Measurements from ENCODE around the gene THBS4. TPM values are rescaled to one million over a fixed set of nuclear protein-coding genes. Genes with fewer than 3 reads are reported as not detected.

Gene THBS4
- total RNA-seq, 1 donor from 2014 or later = 8.8 TPM

DNA sequence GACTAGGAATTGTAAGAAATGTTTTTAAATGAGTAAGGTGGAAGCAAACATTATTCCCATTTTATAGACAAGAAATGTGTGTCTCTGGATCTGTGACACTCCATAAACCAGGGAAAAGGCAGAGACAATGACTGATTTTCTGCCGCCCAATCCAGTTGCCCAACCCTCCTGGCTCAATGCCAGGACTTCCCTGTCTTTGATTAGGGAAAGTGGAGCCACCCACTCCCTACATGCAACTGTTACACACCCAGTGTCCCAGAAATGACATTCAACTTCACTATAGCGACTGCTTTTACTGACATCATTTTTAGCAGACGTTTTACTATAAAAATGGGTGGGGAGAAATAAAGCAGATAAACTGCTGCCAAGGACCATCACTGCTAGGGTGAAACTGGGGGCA, 79.7 kb downstream of the THBS4 start:
- H3K36me3 Mint-ChIP-seq = peaks cover 9% of the 10 kb centered on the region
- no peak overlapping the region for H3K27ac Mint-ChIP-seq
- H3K9me3 Mint-ChIP-seq = peaks cover 4% of the 10 kb centered on the region
- TF ChIP-seq, protein P1, sequence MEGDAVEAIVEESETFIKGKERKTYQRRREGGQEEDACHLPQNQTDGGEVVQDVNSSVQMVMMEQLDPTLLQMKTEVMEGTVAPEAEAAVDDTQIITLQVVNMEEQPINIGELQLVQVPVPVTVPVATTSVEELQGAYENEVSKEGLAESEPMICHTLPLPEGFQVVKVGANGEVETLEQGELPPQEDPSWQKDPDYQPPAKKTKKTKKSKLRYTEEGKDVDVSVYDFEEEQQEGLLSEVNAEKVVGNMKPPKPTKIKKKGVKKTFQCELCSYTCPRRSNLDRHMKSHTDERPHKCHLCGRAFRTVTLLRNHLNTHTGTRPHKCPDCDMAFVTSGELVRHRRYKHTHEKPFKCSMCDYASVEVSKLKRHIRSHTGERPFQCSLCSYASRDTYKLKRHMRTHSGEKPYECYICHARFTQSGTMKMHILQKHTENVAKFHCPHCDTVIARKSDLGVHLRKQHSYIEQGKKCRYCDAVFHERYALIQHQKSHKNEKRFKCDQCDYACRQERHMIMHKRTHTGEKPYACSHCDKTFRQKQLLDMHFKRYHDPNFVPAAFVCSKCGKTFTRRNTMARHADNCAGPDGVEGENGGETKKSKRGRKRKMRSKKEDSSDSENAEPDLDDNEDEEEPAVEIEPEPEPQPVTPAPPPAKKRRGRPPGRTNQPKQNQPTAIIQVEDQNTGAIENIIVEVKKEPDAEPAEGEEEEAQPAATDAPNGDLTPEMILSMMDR (conservative IDR thresholded peaks at IDR 0.05) = no peak
- H3K27me3 Mint-ChIP-seq = no peaks in the 10 kb centered on the region
- H3K4me3 Mint-ChIP-seq = no peak overlapping the region
- DNase-seq (ENCODE audit: extremely low spot score, unreplicated experiment) = no peak
- H3K4me1 Mint-ChIP-seq (ENCODE audit: unreplicated experiment) = peaks cover 31% of the 10 kb centered on the region

DNA sequence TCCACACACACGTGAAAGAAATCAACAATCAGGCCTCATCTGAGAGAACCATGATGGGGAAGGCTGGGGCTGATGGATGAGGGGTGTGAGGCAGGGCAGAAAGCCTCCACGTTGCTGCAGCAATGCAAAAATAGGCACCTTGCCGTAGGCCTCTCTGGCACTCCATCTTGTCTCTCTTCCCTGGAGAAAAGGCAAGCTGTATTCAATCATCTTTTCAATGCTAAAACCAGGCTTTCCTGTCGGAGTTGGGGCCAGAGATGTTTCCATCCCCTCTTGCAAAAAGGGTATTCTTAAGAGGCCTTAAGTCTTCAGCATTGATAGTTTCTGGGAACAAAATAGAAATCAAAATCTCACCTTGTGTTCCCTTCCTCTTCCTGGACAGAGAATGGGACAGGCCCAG, 80.9 kb downstream of the THBS4 start:
- TF ChIP-seq, protein P1 (conservative IDR thresholded peaks at IDR 0.05) = no peak
- Mint-ChIP-seq H3K36me3 (peaks cover 9% of the 10 kb centered on the region), H3K4me3 (no peak overlapping the region), H3K27ac (no peak overlapping the region), H3K4me1 (ENCODE audit: unreplicated experiment) (peaks cover 20% of the 10 kb centered on the region), H3K9me3 (peaks cover 4% of the 10 kb centered on the region), H3K27me3 (no peaks in the 10 kb centered on the region)
- no peak for DNase-seq (ENCODE audit: extremely low spot score, unreplicated experiment)

DNA sequence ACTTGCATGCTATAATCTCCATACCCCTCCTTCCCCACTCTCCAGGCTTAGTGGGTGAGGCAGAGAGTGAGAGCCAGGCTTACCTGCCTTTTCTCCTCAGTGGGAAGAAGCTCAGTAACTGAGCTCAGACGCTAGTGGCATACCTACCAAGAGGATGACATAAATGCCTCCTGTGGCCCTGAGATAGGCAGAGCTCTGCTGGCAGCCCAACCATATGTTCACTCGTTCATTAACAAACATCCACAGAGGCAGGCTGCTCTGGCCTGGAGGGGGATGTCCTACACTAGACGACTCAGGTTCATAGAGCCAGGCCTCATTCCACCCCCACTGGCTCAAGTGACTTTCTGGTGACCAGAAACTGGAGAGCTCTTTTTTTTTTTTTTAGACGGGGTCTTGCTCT, 81.3 kb downstream of the THBS4 start:
- H3K36me3 Mint-ChIP-seq = peaks cover 9% of the 10 kb centered on the region
- no peak overlapping the region for H3K4me3 Mint-ChIP-seq
- peaks cover 4% of the 10 kb centered on the region for H3K9me3 Mint-ChIP-seq
- TF ChIP-seq, protein P1 (conservative IDR thresholded peaks at IDR 0.05) = no peak
- DNase-seq (ENCODE audit: extremely low spot score, unreplicated experiment) = no peak
- H3K27ac Mint-ChIP-seq = no peak overlapping the region
- H3K4me1 Mint-ChIP-seq (ENCODE audit: unreplicated experiment) = peaks cover 15% of the 10 kb centered on the region
- H3K27me3 Mint-ChIP-seq = no peaks in the 10 kb centered on the region

DNA sequence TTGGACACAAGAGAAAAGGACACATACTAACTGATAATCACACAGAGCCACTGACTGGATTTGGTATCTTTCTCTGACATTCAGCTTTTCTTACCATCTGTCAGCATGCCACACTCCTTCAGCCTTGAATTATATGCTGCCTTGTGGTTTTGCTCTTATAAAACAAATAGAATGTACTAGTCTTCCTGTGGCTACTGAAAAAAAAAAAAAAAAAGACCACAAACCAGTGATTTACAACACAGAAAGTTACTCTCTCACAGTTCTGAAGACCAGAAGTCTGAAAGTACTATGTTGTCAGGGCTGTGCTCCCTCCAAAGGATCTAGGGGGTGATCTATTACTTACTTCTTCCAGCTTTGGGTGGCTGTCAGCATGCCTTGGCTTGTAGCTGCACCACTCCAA, 82.3 kb downstream of the THBS4 start:
- Mint-ChIP-seq H3K9me3 (peaks cover 4% of the 10 kb centered on the region), H3K36me3 (peaks cover 9% of the 10 kb centered on the region), H3K27ac (no peak overlapping the region), H3K4me3 (no peak overlapping the region), H3K27me3 (no peaks in the 10 kb centered on the region), H3K4me1 (ENCODE audit: unreplicated experiment) (peaks cover 5% of the 10 kb centered on the region)
- DNase-seq (ENCODE audit: extremely low spot score, unreplicated experiment) = no peak
- TF ChIP-seq, protein P1 (conservative IDR thresholded peaks at IDR 0.05) = no peak

DNA sequence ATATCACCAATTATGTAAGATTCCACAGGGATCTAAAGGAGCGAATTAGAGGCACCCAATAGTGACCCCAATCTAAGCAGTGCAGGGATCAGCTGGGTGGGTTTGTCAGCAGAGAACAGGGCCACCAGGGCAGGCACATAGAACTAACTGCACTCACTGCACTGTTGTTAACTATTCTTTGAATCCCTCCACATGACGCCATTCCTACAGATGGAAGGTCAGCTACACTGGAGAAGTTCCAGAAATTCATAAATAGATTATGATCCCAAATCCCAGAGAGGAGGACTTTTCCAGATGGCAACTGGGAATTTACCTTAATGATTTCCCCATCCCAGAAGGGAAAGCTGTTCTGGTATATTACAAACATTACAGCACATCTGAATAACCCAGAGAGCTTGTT, 84.2 kb downstream of the THBS4 start:
- Mint-ChIP-seq H3K9me3 (no peaks in the 10 kb centered on the region), H3K4me3 (no peak overlapping the region), H3K36me3 (peaks cover 4% of the 10 kb centered on the region), H3K4me1 (ENCODE audit: unreplicated experiment) (peaks cover 5% of the 10 kb centered on the region), H3K27me3 (no peaks in the 10 kb centered on the region), H3K27ac (no peak overlapping the region)
- TF ChIP-seq, protein P1 (conservative IDR thresholded peaks at IDR 0.05) = no peak
- DNase-seq (ENCODE audit: extremely low spot score, unreplicated experiment) = no peak

DNA sequence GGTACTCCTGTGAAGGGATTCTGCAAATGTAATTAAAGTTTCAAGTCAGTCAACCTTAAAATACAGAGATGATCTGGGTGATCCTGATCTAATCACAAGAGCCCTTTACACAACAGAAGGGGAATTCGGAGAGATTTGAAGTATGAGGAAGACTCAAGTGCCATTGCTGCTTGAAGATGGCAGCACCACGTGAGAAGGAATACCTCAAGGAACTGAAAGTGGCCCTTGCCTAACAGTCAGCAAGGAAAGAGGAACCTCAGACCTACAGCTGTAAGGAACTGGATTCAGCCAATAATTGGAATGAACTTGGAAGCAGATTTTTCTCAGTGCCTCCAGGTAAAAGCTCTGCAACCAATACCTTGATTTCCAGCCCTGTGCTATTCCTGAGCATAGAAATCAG, 87.4 kb downstream of the THBS4 start:
- H3K27ac Mint-ChIP-seq = no peak overlapping the region
- peaks cover 4% of the 10 kb centered on the region for H3K36me3 Mint-ChIP-seq
- H3K4me3 Mint-ChIP-seq = no peak overlapping the region
- H3K9me3 Mint-ChIP-seq = no peaks in the 10 kb centered on the region
- H3K4me1 Mint-ChIP-seq (ENCODE audit: unreplicated experiment) = no peaks in the 10 kb centered on the region
- DNase-seq (ENCODE audit: extremely low spot score, unreplicated experiment) = no peak
- TF ChIP-seq, protein P1 (conservative IDR thresholded peaks at IDR 0.05) = no peak
- H3K27me3 Mint-ChIP-seq = no peaks in the 10 kb centered on the region
